Measurements from ENCODE around the gene IKBKG. TPM values are rescaled to one million over a fixed set of nuclear protein-coding genes. Genes with fewer than 3 reads are reported as not detected.
"Not testable (repeated sequence)": the region's sequence is repeated elsewhere in the genome, so short reads cannot be mapped to it uniquely, and the experiment has no call there.

Gene IKBKG
- total RNA-seq, 1 donor from 2014 or later: 29.8 TPM

DNA sequence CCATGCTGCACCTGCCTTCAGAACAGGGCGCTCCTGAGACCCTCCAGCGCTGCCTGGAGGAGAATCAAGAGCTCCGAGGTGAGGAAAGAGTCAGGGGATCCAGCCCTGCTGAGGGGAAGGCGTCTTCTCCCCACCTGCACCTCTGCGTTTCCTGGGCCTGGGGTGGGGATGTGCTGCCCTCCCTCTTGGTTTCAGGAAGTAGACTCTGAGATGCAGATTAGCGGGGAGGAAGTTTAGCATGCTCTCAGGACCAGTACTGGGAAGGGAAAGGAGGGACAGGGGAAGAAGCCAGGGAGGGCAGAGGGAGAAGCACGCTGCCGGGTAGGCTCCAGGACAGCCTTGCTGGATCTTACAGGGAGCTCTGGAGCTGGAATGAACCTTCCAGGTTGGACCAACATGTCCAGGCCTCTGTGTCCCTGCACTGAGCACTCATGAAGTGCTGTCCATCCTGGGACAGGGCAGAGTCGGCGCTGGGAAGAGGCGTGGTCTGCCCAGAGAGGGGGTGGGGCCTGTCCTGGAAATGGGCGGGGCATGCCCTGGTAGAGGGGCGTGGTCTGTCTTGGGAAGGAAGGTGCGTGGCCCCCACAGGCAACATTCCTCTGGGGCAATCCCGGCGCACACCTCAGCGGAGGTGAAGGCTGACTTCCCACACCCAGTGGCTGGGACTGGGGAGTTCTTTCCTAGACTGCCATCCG is 4.8 kb downstream of the IKBKG start:
- DNase-seq (ENCODE audit: low spot score): not testable (repeated sequence)

GRCh38 chrX:154558060-154558690 is 10.8 kb downstream of the IKBKG start:
- DNase-seq (ENCODE audit: low spot score): not testable (repeated sequence)

- not testable (repeated sequence) for DNase-seq (ENCODE audit: low spot score)
These were observed 11.5 kb downstream of the IKBKG start for GRCh38 chrX:154558896-154559295.

DNA sequence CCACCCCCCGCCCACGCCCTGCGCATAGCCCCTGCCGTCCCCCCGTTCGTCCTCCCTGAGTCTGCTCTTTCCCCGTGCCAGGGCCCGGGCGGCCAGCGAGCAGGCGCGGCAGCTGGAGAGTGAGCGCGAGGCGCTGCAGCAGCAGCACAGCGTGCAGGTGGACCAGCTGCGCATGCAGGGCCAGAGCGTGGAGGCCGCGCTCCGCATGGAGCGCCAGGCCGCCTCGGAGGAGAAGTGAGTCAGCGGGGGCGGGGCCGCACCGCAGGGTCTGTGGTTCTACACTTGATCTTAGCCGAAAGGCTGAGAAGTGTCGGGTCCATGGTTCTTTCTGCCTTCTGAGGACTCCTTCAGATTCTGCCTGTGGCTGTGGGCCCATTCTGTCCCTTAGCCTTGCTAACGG is 12.9 kb downstream of the IKBKG start:
- not testable (repeated sequence) for DNase-seq (ENCODE audit: low spot score)

DNA sequence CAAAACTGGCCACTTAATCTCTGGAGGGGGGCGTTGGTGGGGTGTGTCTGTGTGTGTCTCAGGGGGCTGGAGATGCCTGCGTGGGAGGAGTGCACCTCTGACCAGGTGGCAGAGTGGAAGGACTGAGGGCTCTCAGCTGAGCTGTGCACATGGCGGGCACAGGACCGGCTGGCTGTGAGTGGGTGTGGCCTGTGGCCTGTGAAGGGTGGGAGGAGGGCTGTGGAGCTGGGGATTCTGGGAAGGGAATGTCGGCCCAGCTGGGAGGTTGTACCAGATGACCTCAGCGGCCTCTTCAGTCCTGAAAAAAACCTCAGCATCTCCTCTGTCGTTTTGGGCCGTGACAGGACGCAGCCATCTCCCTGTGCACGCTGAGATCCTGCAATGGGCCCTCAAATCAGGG is 14.9 kb downstream of the IKBKG start:
- not testable (repeated sequence) for DNase-seq (ENCODE audit: low spot score)

GRCh38 chrX:154570361-154570760 is 22.9 kb downstream of the IKBKG start:
- not testable (repeated sequence) for DNase-seq (ENCODE audit: low spot score)

DNA sequence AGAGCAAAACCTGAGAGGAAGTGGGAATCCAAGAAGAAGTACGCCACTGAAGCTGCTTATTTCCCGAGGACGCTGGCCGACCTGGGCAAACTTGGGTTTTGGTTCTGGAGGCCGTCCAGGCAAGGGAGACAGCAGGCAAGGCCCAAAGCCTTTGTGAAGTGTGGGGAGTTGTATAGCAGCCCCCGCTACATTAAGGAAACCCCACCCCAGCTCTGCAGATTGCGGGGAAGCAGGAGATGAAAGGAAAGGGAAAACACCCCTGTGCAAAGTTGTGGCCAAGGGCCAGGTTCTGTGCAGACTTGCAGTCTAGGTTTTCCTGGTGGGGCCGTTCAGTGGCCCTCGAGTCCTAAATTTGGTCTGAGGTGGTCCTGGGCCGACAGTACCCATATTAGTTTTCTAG is 25.6 kb downstream of the IKBKG start:
- not testable (repeated sequence) for DNase-seq (ENCODE audit: low spot score)

DNA sequence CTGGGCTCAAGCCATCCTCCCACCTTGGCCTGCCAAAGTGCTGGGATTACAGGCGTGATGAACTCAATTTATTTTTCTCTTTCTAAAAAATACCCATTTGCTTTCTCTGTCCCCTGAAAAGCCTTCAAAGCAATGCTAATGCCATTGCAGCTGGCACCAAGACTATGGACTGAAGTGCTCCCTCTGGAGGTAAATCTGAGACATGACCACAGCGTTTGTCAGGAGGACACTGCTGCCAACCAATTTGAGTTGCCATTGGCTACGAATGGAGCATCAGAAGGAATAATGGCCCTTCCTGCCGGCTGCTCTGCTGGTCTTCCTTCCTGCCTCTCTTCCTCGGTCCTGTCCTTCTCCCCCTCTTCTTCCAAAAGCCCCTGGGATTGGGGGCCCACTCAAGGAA is 27.7 kb downstream of the IKBKG start:
- not testable (repeated sequence) for DNase-seq (ENCODE audit: low spot score)

DNA sequence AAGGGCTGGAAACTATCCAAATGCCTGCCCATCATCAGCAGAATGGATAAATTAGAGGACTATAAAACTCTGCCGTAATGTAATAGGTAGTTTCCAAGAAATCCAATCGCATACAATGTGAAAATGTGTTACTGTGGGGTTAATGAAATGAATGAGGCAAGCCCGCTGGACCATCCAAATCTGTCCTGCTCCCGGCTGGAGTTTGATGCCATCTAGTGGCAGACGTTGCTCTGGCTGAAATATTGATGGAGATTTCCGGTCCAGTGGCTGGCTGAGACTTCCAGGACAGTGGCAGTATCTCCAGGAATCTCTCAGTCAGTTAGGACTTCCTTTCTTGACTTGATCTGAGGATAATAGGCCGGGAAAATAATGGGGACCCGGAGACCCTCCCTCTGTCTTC is 35.6 kb downstream of the IKBKG start:
- not testable (repeated sequence) for DNase-seq (ENCODE audit: low spot score)

GRCh38 chrX:154584585-154585183 is 37.3 kb downstream of the IKBKG start, which contains the start of gene CTAG1A:
CTAG1A (plus strand) TSS chrX:154585133; CDS start chrX:154585207, 74 bp downstream.
- not testable (repeated sequence) for DNase-seq (ENCODE audit: low spot score)

- not testable (repeated sequence) for DNase-seq (ENCODE audit: low spot score)
These were observed 43.0 kb downstream of the IKBKG start for GRCh38 chrX:154590415-154590814.

DNA sequence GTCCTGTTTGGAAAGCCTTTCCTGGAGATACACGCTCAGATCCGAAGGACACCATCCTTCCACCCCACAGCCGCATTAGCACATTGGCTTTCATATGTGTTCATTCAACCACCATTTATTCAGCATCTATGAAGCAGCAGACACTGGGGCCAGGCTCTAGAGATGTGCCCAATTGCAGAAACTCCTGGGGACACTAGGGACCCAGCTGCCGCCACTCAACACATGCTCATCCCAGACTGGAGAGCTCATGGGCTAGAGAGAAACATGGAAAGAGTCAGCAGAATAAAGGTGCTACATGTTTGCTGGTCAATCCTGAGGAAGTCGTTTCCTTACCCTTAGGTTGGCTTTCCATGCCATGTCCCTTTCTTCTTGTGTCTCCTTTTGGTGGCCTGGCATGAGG is 45.1 kb downstream of the IKBKG start:
- DNase-seq (ENCODE audit: low spot score): peak; percentile 64

- peak; percentile 59 for DNase-seq (ENCODE audit: low spot score)
These were observed 45.8 kb downstream of the IKBKG start for GRCh38 chrX:154593201-154593600.

- no peak for DNase-seq (ENCODE audit: low spot score)
These were observed 47.1 kb downstream of the IKBKG start for GRCh38 chrX:154594491-154594890.

- no peak for DNase-seq (ENCODE audit: low spot score)
These were observed 48.3 kb downstream of the IKBKG start for GRCh38 chrX:154595559-154596249.

- DNase-seq (ENCODE audit: low spot score): peak; percentile 39
These were observed 49.0 kb downstream of the IKBKG start for GRCh38 chrX:154596290-154596929.

GRCh38 chrX:154597221-154597620 is 49.8 kb downstream of the IKBKG start:
- DNase-seq (ENCODE audit: low spot score): peak; percentile 60

GRCh38 chrX:154598656-154599055 is 51.2 kb downstream of the IKBKG start:
- peak; percentile 57 for DNase-seq (ENCODE audit: low spot score)

- peak; percentile 78 for DNase-seq (ENCODE audit: low spot score)
These were observed 52.1 kb downstream of the IKBKG start for GRCh38 chrX:154599531-154599930.

GRCh38 chrX:154600759-154601374 is 53.4 kb downstream of the IKBKG start:
- peak; percentile 75 for DNase-seq (ENCODE audit: low spot score)

GRCh38 chrX:154602226-154602625 is 54.8 kb downstream of the IKBKG start:
- DNase-seq (ENCODE audit: low spot score): peak; percentile 87
